ENCODE data around the gene NARS2.

DNA sequence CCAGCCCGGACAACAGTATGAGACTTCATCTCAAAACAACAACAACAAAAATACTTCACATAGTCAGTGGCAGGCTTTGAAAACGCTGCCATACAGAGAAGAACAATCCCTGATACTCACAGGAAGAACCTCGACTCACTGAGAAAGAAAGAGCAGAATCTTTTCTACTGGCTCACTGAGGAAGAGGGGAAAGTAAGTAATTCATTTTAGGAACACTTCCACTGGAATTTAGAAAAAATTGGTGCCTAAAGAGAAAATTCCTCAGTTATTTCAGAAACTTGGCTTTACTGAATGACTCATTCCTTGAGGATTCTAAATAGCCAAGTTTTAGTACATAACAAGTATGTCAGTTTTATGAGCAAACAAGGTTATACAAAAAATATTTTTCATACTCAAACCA lies 12.3 kb downstream of the NARS2 start:
- no peak for TF ChIP-seq EZH2phosphoT487 (IDR thresholded peaks at IDR 0.05; ENCODE audit: insufficient read depth, low read depth)
- no peak for TF ChIP-seq EZH2 (IDR thresholded peaks at IDR 0.05; ENCODE audit: insufficient read depth, poor library complexity, severe bottlenecking)
